Left ventricle myocardium inferior (tissue), 1 donor: ENCODE results near the gene GAS2L2. TPM values are rescaled to one million over a fixed set of nuclear protein-coding genes. Genes with fewer than 3 reads are reported as not detected.

ENCODE experiments used
- DNase-seq: peaks from one replicate; pipeline ENCODE4 v3.0.0-alpha.2; 2020
- H3K27ac ChIP-seq: fragments of 200-600 bp; replicated peaks from 2 replicates; pipeline ENCODE4 v1.8.0; 2021
- H3K27me3 ChIP-seq: fragments of 200-600 bp; 2 replicates; pipeline ENCODE4 v1.8.0; 2021; ENCODE audit warnings: low read depth
- H3K36me3 ChIP-seq: fragments of 200-600 bp; 2 replicates; pipeline ENCODE4 v1.8.0; 2021
- H3K4me1 ChIP-seq: fragments of 200-600 bp; 2 replicates; pipeline ENCODE4 v1.8.0; 2021
- H3K4me3 ChIP-seq: fragments of 200-600 bp; 2 replicates; pipeline ENCODE4 v1.8.0; 2021; ENCODE audit warnings: mild to moderate bottlenecking, moderate library complexity
- H3K9me3 ChIP-seq: fragments of 200-600 bp; replicated peaks from 2 replicates; pipeline ENCODE4 v1.8.0; 2021
- intact Hi-C: fragments of 100-400 bp; cut with micrococcal nuclease; formaldehyde crosslinking; loops from one replicate; pipeline ENCODE4 v1.11.0; 2022
- total RNA-seq: library from RNA; stranded (reverse); fragmentation: NEBNext Ultra II Directional; extraction: Animal tissue kit (Norgen Biotek cat#: 25700); gene quantifications from one replicate; pipeline ENCODE4 v1.2.1, GENCODE V29; 2021
- TF ChIP-seq, protein P1 (sequence below): fragments of 200-600 bp; IDR thresholded peaks from 2 replicates; pipeline ENCODE4 v1.8.0; 2021; ENCODE audit warnings: antibody characterized with exemption, mild to moderate bottlenecking, borderline replicate concordance
- donor health status: DM: no; HTN: yes; CAD: no; lungs with severe emphysema.

The GAS2L2 gene
- total RNA-seq, 1 donor from 2014 or later = 0.08 TPM

DNA sequence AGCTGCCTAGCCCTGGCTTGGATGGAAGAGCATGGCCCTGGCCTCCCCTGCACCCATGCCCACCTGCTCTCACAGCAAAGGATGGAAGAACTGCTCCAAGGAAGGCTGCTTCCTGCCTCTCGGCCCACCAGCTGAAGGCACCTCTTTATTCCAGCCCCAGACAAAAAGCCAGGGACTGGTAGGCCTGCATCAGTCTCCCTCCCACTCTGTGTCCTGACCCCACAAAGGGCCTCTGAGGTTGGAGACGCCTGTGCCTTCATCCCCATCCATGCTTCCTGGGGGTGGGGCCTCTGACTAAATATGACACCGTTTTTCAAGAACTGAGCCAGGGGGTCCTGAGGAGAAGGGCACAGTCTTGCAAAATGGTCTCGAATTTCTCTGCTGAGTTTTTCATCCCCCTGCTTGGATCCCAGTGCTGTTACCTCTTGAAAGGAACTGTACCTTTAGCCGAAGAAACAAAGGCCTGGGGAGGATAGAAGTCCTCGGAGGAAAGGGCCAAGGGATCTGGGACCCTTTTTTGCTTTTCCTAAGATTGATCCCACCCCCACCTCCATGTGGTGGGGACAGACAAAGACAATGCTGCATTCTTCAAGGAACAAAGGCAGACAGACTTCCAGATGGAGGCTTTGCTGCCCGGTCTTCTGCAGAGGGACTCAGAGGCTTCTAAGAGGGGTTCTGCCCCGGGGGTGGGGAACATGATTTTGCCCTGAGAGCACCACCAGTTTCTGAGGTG, 12.9 kb upstream of the GAS2L2 start:
- Histone ChIP-seq H3K27me3 (no peaks in the 10 kb centered on the region), H3K4me3 (no peak overlapping the region), H3K9me3 (no peaks in the 10 kb centered on the region), H3K27ac (no peak overlapping the region), H3K4me1 (peaks cover 12% of the 10 kb centered on the region), H3K36me3 (no peaks in the 10 kb centered on the region)
- intact Hi-C loops = loop anchor here (2.0 kb wide), 1 partner anchor 39 kb away; no protein-coding TSS in a partner anchor
- TF ChIP-seq, protein P1, sequence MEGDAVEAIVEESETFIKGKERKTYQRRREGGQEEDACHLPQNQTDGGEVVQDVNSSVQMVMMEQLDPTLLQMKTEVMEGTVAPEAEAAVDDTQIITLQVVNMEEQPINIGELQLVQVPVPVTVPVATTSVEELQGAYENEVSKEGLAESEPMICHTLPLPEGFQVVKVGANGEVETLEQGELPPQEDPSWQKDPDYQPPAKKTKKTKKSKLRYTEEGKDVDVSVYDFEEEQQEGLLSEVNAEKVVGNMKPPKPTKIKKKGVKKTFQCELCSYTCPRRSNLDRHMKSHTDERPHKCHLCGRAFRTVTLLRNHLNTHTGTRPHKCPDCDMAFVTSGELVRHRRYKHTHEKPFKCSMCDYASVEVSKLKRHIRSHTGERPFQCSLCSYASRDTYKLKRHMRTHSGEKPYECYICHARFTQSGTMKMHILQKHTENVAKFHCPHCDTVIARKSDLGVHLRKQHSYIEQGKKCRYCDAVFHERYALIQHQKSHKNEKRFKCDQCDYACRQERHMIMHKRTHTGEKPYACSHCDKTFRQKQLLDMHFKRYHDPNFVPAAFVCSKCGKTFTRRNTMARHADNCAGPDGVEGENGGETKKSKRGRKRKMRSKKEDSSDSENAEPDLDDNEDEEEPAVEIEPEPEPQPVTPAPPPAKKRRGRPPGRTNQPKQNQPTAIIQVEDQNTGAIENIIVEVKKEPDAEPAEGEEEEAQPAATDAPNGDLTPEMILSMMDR = no peak
- DNase-seq = no peak

DNA sequence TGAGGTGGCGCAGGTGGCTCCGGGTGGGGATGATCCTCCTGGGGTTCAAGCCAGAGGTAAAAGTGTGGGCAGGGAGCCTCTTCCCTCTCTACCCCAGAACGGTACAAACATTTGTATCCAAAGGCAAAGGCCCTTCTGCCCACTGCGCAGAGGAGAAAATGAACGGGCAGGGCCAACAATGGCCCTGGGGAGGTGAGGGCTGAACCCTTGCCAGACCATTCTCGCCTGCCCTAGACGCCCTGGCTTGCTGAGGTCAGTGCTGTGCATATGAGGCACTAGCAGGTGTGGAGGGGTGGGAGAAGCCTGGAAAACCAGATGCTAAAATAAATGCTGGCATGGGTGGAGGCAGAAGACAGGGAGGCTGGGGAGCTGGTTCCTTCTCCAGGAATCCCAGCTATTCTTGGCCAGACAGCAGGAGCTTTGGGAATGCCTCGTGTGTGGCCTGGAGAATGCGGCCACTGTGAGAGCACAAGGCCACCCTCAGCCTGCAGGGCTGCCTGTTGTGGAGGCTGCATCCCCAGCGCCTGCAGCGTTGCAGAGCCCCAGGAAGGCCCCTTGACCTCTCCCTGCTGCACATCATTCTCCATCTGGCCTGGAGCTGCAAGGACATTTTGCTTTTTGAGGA, 12.2 kb upstream of the GAS2L2 start:
- H3K4me3 ChIP-seq = no peak overlapping the region
- H3K9me3 ChIP-seq = no peaks in the 10 kb centered on the region
- DNase-seq = no peak
- H3K27ac ChIP-seq = no peak overlapping the region
- TF ChIP-seq, protein P1 = no peak
- no peaks in the 10 kb centered on the region for H3K36me3 ChIP-seq
- peaks cover 12% of the 10 kb centered on the region for H3K4me1 ChIP-seq
- intact Hi-C loops = no loop called here
- H3K27me3 ChIP-seq = no peaks in the 10 kb centered on the region

DNA sequence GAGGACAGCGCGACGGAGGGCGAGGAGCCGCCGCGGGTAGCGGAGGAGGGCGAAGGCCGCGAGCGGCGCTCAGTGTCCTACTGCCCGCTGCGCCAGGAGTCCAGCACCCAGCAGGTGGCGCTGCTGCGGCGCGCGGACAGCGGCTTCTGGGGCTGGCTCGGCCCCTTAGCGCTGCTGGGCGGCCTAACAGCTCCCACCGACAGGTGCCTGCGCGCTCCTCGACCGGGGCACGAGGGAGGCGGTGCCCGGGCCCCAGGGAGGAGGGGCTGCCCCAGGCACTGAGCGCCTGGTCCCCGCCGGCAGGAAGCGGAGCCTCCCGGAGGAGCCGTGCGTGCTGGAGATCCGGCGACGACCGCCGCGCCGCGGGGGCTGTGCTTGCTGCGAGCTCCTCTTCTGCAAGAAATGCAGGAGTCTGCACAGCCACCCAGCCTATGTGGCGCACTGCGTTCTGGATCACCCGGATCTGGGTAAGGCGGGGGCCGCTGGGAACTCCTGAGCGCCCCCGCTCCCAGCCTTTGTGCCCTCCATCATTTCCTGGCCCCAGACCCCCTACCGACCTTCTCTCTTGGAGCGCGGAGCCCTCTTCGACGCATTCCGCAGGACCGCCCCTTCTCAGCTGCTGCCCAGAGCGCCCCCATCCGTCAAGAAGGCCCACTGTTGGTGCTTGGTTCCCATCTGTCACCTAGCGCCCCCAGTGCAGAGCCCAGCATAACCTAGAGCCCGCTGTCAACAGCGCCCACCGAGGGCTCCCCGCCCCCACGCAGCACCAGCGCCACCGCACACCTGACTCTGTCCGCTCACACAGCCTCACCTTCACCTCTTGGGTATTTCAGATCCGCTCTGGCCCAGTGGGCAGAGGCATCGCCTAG, 11.3 kb upstream of the GAS2L2 start:
- H3K27ac ChIP-seq = peak overlapping the region; percentile 36
- peak; percentile 86 for DNase-seq
- no peaks in the 10 kb centered on the region for H3K36me3 ChIP-seq
- intact Hi-C loops = no loop called here
- H3K4me3 ChIP-seq = peak overlapping the region; percentile 67
- no peaks in the 10 kb centered on the region for H3K27me3 ChIP-seq
- peaks cover 12% of the 10 kb centered on the region for H3K4me1 ChIP-seq
- TF ChIP-seq, protein P1 = peak; percentile 97
- no peaks in the 10 kb centered on the region for H3K9me3 ChIP-seq

DNA sequence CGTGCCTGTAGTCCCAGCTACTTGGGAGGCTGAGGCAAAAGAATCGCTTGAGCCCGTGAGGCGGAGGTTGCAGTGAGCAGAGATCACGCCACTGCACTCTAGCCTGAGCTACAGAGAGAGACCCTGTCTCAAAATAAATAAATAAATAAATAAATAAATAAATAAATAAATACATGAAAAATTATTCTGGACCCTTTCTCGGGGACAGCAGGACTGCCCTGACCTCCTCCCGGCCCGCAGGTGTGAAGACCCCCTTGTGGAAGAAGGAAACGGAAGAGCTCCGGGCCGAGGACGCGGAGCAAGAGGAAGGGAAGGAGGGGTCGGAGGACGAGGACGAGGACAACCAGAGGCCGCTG, 10.7 kb upstream of the GAS2L2 start:
- Histone ChIP-seq H3K36me3 (no peaks in the 10 kb centered on the region), H3K9me3 (no peaks in the 10 kb centered on the region), H3K4me3 (peak overlapping the region; percentile 67), H3K4me1 (peaks cover 12% of the 10 kb centered on the region), H3K27ac (peak overlapping the region; percentile 36), H3K27me3 (no peaks in the 10 kb centered on the region)
- TF ChIP-seq, protein P1 = no peak
- intact Hi-C loops = no loop called here
- DNase-seq = no peak

DNA sequence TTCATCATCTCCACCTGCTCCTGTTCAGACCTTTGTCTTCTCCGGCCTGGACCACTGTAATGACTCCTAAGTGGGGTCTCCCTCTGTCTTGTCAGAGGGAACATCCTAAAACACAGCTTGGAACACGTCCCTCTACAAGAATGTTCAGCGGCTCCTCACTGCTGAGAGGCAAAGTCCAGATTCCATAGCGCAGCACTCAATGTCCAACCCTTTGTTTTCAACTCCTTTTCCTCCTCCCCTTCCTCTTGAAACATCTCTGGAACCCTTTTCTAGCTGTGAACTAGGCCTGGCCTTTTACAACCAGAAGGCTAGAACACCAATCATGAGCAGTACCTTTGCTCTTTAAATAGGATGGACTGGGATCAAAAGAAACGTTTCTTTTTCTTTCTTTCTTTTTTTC, 8.6 kb upstream of the GAS2L2 start:
- no peaks in the 10 kb centered on the region for H3K36me3 ChIP-seq
- H3K27ac ChIP-seq = no peak overlapping the region
- TF ChIP-seq, protein P1 = no peak
- H3K27me3 ChIP-seq = no peaks in the 10 kb centered on the region
- H3K4me1 ChIP-seq = peaks cover 12% of the 10 kb centered on the region
- H3K4me3 ChIP-seq = no peak overlapping the region
- no peak for DNase-seq
- no peaks in the 10 kb centered on the region for H3K9me3 ChIP-seq
- intact Hi-C loops = no loop called here
